HG03097 (cell line): ENCODE results near the gene GNE.

Experiments used
- ATAC-seq: cut with Tn5 transposase; IDR thresholded peaks from one replicate; pipeline ENCODE4 v1.9.1; 2021; ENCODE audit not compliant: unreplicated experiment, low FRiP score

GNE gene

DNA sequence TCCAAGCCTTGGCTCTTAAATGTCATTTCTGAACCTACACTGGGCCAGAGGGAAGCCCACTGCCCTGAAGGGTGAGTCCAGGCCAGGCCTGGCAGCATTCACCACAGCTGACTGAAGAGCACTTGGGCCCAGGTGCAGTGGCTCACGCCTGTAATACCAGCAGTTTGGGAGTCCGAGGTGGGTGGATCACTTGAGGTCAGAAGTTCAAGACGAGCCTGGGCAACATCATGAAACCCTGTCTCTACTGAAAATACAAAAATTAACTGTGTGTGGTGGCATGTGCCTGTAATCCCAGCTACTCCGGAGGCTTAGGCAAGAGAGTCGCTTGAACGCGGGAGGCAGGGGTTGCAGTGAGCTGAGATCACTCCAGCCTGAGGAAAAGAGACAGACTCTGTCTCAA lies 84.0 kb downstream of the GNE start:
- no peak for ATAC-seq

- ATAC-seq = no peak
These were observed 84.4 kb downstream of the GNE start for GRCh38 chr9:36173861-36174260.

GRCh38 chr9:36170531-36170930 lies 87.7 kb downstream of the GNE start:
- no peak for ATAC-seq

- ATAC-seq = no peak
These were observed 88.5 kb downstream of the GNE start for GRCh38 chr9:36169708-36170107.

- no peak for ATAC-seq
These were observed 89.1 kb downstream of the GNE start, which contains the start of gene CCIN for GRCh38 chr9:36169166-36169565. TSS of gene CCIN (plus strand) at chr9:36169388. CDS start at chr9:36169503, 115 bp downstream.

- ATAC-seq = peak; percentile 58
These were observed 91.9 kb downstream of the GNE start for GRCh38 chr9:36166168-36166927.

GRCh38 chr9:36165826-36166167 lies 92.5 kb downstream of the GNE start:
- no peak for ATAC-seq

DNA sequence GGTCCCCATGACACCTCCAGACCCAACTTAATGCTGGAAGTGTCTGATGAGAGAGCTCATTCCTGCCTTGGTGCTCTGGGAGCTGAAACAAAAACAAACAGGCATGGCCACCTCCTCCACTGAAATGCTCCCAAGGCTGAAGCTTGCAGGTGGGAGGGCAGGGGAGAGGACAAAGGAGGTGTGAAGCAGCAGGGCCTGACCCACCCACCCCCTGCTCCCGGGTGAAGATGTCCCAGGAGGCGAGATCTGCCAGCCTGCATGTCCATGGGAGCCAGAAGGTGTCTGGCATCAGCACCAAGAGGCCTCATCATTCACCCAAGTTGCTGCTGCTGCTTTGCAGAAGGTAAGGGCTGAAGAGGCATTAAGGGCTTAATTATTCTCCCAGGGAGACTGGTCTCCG lies 93.3 kb downstream of the GNE start:
- no peak for ATAC-seq
